ENCODE measurements around the gene NXPE4. TPM values are rescaled to one million over a fixed set of nuclear protein-coding genes. Genes with fewer than 3 reads are reported as not detected.

Gene NXPE4
- total RNA-seq, 4 donors from 2014 or later = not detected

GRCh38 chr11:114622858-114623257 lies 27.3 kb upstream of the NXPE4 start:
- no peak for DNase-seq (ENCODE audit: low spot score in 2 of 2)
- TF ChIP-seq POLR2A (IDR thresholded peaks at IDR 0.05) = no peak
- no peak for TF ChIP-seq POLR2AphosphoS5 (IDR thresholded peaks at IDR 0.05)
- no peak for TF ChIP-seq EP300 (IDR thresholded peaks at IDR 0.05)
- TF ChIP-seq CTCF (IDR thresholded peaks at IDR 0.05) = no peak

GRCh38 chr11:114621950-114622809 lies 26.6 kb upstream of the NXPE4 start:
- 83% methylated on average over 16 of the region's 16 CpGs for WGBS
- H3K36me3 ChIP-seq = no peaks in the 10 kb centered on the region
- no peaks in the 10 kb centered on the region for H3K9me3 ChIP-seq
- DNase-seq (ENCODE audit: low spot score in 2 of 2) = no peak
- no peaks in the 10 kb centered on the region for H3K4me1 ChIP-seq
- H3K27me3 ChIP-seq = no peaks in the 10 kb centered on the region
- H3K4me3 ChIP-seq = no peak overlapping the region
- TF ChIP-seq CTCF (IDR thresholded peaks at IDR 0.05) (no peak), POLR2AphosphoS5 (IDR thresholded peaks at IDR 0.05) (no peak), POLR2A (IDR thresholded peaks at IDR 0.05) (no peak), EP300 (IDR thresholded peaks at IDR 0.05) (no peak)
- H3K27ac ChIP-seq = no peak overlapping the region

More at GRCh38 chr11:114622858-114623257, 27.3 kb upstream of the NXPE4 start:
- Histone ChIP-seq H3K27ac (no peak overlapping the region), H3K36me3 (no peaks in the 10 kb centered on the region), H3K9me3 (no peaks in the 10 kb centered on the region), H3K27me3 (no peaks in the 10 kb centered on the region), H3K4me3 (no peak overlapping the region), H3K4me1 (no peaks in the 10 kb centered on the region)
- WGBS = 91% methylated on average over 11 of the region's 11 CpGs

GRCh38 chr11:114621072-114621471 lies 25.5 kb upstream of the NXPE4 start:
- TF ChIP-seq POLR2A (IDR thresholded peaks at IDR 0.05) (no peak), POLR2AphosphoS5 (IDR thresholded peaks at IDR 0.05) (no peak), CTCF (IDR thresholded peaks at IDR 0.05) (no peak), EP300 (IDR thresholded peaks at IDR 0.05) (no peak)
- Histone ChIP-seq H3K27ac (no peak overlapping the region), H3K36me3 (no peaks in the 10 kb centered on the region), H3K4me1 (no peaks in the 10 kb centered on the region), H3K27me3 (no peaks in the 10 kb centered on the region), H3K4me3 (no peak overlapping the region), H3K9me3 (no peaks in the 10 kb centered on the region)
- no peak for DNase-seq (ENCODE audit: low spot score in 2 of 2)
- 92% methylated on average over 8 of the region's 8 CpGs for WGBS

GRCh38 chr11:114619659-114620173 lies 24.1 kb upstream of the NXPE4 start:
- DNase-seq (ENCODE audit: low spot score in 2 of 2) = no peak
- H3K9me3 ChIP-seq = no peaks in the 10 kb centered on the region
- no peak for TF ChIP-seq POLR2A (IDR thresholded peaks at IDR 0.05)
- no peak for TF ChIP-seq EP300 (IDR thresholded peaks at IDR 0.05)
- TF ChIP-seq CTCF (IDR thresholded peaks at IDR 0.05) = no peak
- no peak for TF ChIP-seq POLR2AphosphoS5 (IDR thresholded peaks at IDR 0.05)
- no peaks in the 10 kb centered on the region for H3K36me3 ChIP-seq
- no peaks in the 10 kb centered on the region for H3K4me1 ChIP-seq
- no peak overlapping the region for H3K27ac ChIP-seq
- 85% methylated on average over 10 of the region's 10 CpGs for WGBS
- H3K4me3 ChIP-seq = no peak overlapping the region
- H3K27me3 ChIP-seq = no peaks in the 10 kb centered on the region

- 93% methylated on average over 5 of the region's 5 CpGs for WGBS
- no peaks in the 10 kb centered on the region for H3K4me1 ChIP-seq
These were observed 22.6 kb upstream of the NXPE4 start for GRCh38 chr11:114618139-114618538.

More at GRCh38 chr11:114618139-114618538, 22.6 kb upstream of the NXPE4 start:
- no peak for DNase-seq (ENCODE audit: low spot score in 2 of 2)
- TF ChIP-seq CTCF (IDR thresholded peaks at IDR 0.05) (no peak), EP300 (IDR thresholded peaks at IDR 0.05) (no peak), POLR2AphosphoS5 (IDR thresholded peaks at IDR 0.05) (no peak), POLR2A (IDR thresholded peaks at IDR 0.05) (no peak)
- Histone ChIP-seq H3K36me3 (no peaks in the 10 kb centered on the region), H3K4me3 (no peak overlapping the region), H3K27me3 (no peaks in the 10 kb centered on the region), H3K9me3 (no peaks in the 10 kb centered on the region), H3K27ac (no peak overlapping the region)

Measured in suprapubic skin (tissue), 4 donors.